Neural cell (in vitro differentiated cells): ENCODE measurements around the gene CACNG8.

Experiments used
- CTCF ChIP-seq: fragments of 450-650 bp; IDR thresholded peaks from 2 replicates; pipeline ENCODE4 v1.5.1; 2014; ENCODE audit warnings: antibody characterized with exemption, mild to moderate bottlenecking, moderate library complexity; ENCODE audit not compliant: poor library complexity, severe bottlenecking
- EZH2 ChIP-seq: fragments of 200-600, 300-800 bp; shearing (Covaris generic), sonication (generic); IDR thresholded peaks from 2 replicates; pipeline ENCODE4 v1.6.1; 2014; ENCODE audit warnings: antibody characterized with exemption, low read length, borderline replicate concordance, mild to moderate bottlenecking; ENCODE audit not compliant: insufficient read depth, poor library complexity, severe bottlenecking
- MXI1 ChIP-seq: fragments of 450-650 bp; conservative IDR thresholded peaks from 2 replicates; pipeline ENCODE4 v1.6.1; 2014; ENCODE audit warnings: antibody characterized with exemption, mild to moderate bottlenecking; ENCODE audit not compliant: poor library complexity, severe bottlenecking
- TAF1 ChIP-seq: IDR thresholded peaks from 2 replicates; pipeline ENCODE4 v1.6.1; 2012; ENCODE audit warnings: low read depth

DNA sequence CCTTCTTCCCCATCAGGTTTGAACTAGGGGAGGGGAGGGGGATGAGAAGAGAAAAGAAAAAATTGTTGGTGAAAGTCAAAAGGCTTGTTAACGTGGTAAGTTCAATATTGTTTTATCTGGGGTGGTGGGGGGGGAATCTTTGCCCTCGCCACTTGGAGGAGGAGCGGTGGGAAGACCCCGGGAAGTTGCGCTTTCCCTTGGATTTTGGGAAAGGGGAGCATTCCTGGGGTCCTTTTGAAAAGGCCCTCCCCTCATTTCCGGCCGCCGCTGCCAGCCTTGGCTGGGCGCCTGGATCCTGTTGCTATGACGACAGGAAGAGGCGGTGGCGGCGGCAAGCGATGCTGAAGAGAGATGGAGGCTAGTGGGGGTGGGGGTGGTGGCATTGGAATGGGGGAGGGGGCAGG lies 4.6 kb upstream of the CACNG8 start:
- TF ChIP-seq CTCF (no peak), MXI1 (no peak), TAF1 (no peak), EZH2 (no peak)
